Measurements from ENCODE around the gene ZC3H18. TPM values are rescaled to one million over a fixed set of nuclear protein-coding genes. Genes with fewer than 3 reads are reported as not detected.

Gene ZC3H18
- total and polyA plus RNA-seq, 7 donors = 9.6 to 37.7 (median 16.1) TPM

- intact Hi-C loops (cut with DNase I) = loop anchor here (2.0 kb wide), 1 partner anchor 35 kb away; the partner anchor contains the start of gene ZC3H18
- no peak for DNase-seq
- Histone ChIP-seq H3K4me1 (peaks cover 0 to 28% (median 24%) of the 10 kb centered on the region in 4 donors), H3K27me3 (peaks cover 9 to 20% (median 12%) of the 10 kb centered on the region in 3 donors), H3K36me3 (no peaks in the 10 kb centered on the region), H3K9me3 (no peaks in the 10 kb centered on the region), H3K27ac (peak overlapping the region; percentile 38 to 90 (median 60)), H3K4me3 (peak overlapping the region; percentile 35 to 81 (median 80))
- 75 to 89% methylated on average over 22 of the region's 22 CpGs for WGBS, 2 donors
- TF ChIP-seq POLR2AphosphoS5 (IDR thresholded peaks at IDR 0.05) (no peak), CTCF (IDR thresholded peaks at IDR 0.05) (no peak), EP300 (IDR thresholded peaks at IDR 0.05) (no peak), POLR2A (IDR thresholded peaks at IDR 0.05) (no peak)
Observed at GRCh38 chr16:88535191-88535856, 34.9 kb upstream of the ZC3H18 start.

- Histone ChIP-seq H3K4me1 (peaks cover 0 to 28% (median 24%) of the 10 kb centered on the region in 4 donors), H3K27me3 (peaks cover 14 to 25% (median 17%) of the 10 kb centered on the region in 3 donors), H3K9me3 (no peaks in the 10 kb centered on the region), H3K27ac (no peak overlapping the region), H3K36me3 (no peaks in the 10 kb centered on the region), H3K4me3 (no peak overlapping the region)
- DNase-seq = no peak
- no peak for TF ChIP-seq POLR2A (IDR thresholded peaks at IDR 0.05)
- no peak for TF ChIP-seq EP300 (IDR thresholded peaks at IDR 0.05)
- intact Hi-C loops (cut with DNase I) = loop anchor here (2.0 kb wide), 1 partner anchor 35 kb away; the partner anchor contains the start of gene ZC3H18
- 84 to 91% methylated on average over 9 of the region's 9 CpGs for WGBS, 2 donors
Observed at GRCh38 chr16:88535857-88536222, 34.4 kb upstream of the ZC3H18 start.

- H3K4me3 ChIP-seq = no peak overlapping the region
- 90 to 92% methylated on average over 11 of the region's 11 CpGs for WGBS, 2 donors
- H3K36me3 ChIP-seq = no peaks in the 10 kb centered on the region
- no peak for DNase-seq
- H3K9me3 ChIP-seq = no peaks in the 10 kb centered on the region
- peaks cover 17 to 32% (median 20%) of the 10 kb centered on the region in 3 donors for H3K27me3 ChIP-seq
- H3K27ac ChIP-seq = no peak overlapping the region
- no peak for TF ChIP-seq EP300 (IDR thresholded peaks at IDR 0.05)
- no peak for TF ChIP-seq CTCF (IDR thresholded peaks at IDR 0.05)
- no peak for TF ChIP-seq POLR2AphosphoS5 (IDR thresholded peaks at IDR 0.05)
- TF ChIP-seq POLR2A (IDR thresholded peaks at IDR 0.05) = no peak
- intact Hi-C loops (cut with DNase I) = no loop called here
- peaks cover 0 to 28% (median 24%) of the 10 kb centered on the region in 4 donors for H3K4me1 ChIP-seq
Observed at GRCh38 chr16:88536510-88536909, 33.7 kb upstream of the ZC3H18 start.

GRCh38 chr16:88536971-88537751 is 33.0 kb upstream of the ZC3H18 start:
- Histone ChIP-seq H3K27me3 (peaks cover 17 to 37% (median 27%) of the 10 kb centered on the region in 3 donors), H3K9me3 (no peaks in the 10 kb centered on the region), H3K4me1 (peaks cover 0 to 24% (median 23%) of the 10 kb centered on the region in 4 donors), H3K27ac (no peak overlapping the region), H3K4me3 (no peak overlapping the region), H3K36me3 (no peaks in the 10 kb centered on the region)
- 54 to 83% methylated on average over 31 of the region's 31 CpGs for WGBS, 2 donors
- no peak for TF ChIP-seq CTCF (IDR thresholded peaks at IDR 0.05)
- TF ChIP-seq EP300 (IDR thresholded peaks at IDR 0.05) = no peak
- no peak for TF ChIP-seq POLR2A (IDR thresholded peaks at IDR 0.05)
- no peak for TF ChIP-seq POLR2AphosphoS5 (IDR thresholded peaks at IDR 0.05)
- DNase-seq = no peak
- intact Hi-C loops (cut with DNase I) = no loop called here

- TF ChIP-seq CTCF (IDR thresholded peaks at IDR 0.05) (no peak), POLR2AphosphoS5 (IDR thresholded peaks at IDR 0.05) (no peak), POLR2A (IDR thresholded peaks at IDR 0.05) (no peak), EP300 (IDR thresholded peaks at IDR 0.05) (no peak)
- Histone ChIP-seq H3K27me3 (peaks cover 17 to 37% (median 29%) of the 10 kb centered on the region in 3 donors), H3K9me3 (peaks cover 0 to 6% (median 2%) of the 10 kb centered on the region in 4 donors), H3K4me1 (peaks cover 0 to 19% (median 17%) of the 10 kb centered on the region in 4 donors), H3K27ac (no peak overlapping the region), H3K4me3 (no peak overlapping the region), H3K36me3 (no peaks in the 10 kb centered on the region)
- no peak for DNase-seq
- intact Hi-C loops (cut with DNase I) = no loop called here
- WGBS, 2 donors = 64 to 84% methylated on average over 4 of the region's 4 CpGs
Observed at GRCh38 chr16:88537859-88538258, 32.3 kb upstream of the ZC3H18 start.
